B cell (primary cell): ENCODE measurements around the gene TTLL8. TPM values are rescaled to one million over a fixed set of nuclear protein-coding genes. Genes with fewer than 3 reads are reported as not detected.
A peak's percentile ranks its signal among the peaks of the same experiment; 100 is the strongest.

Experiments used
- ATAC-seq: fragments of 200-7000 bp; cut with Tn5 transposase; one replicate; pipeline ENCODE4 v1.10.0; 2021; ENCODE audit warnings: low read depth, mild to moderate bottlenecking, moderate number of reproducible peaks, moderate library complexity
- CTCF ChIA-PET: fragments of 350-600 bp; sonication (Branson Sonifier 250); formaldehyde crosslinking; loops from one replicate; lab custom pipeline; 2021; ENCODE audit warnings: antibody characterized with exemption, inconsistent platforms; lab: Charles Lee
- POLR2A ChIA-PET: fragments of 350-600 bp; sonication (Branson Sonifier 250); formaldehyde crosslinking; loops from one replicate; lab custom pipeline; 2021; ENCODE audit warnings: antibody characterized with exemption; lab: Charles Lee
- DNase-seq: peaks from one replicate; pipeline ENCODE4 v3.0.0; 2013
- H2AFZ ChIP-seq: 2 replicates; pipeline ENCODE4 v1.6.1; 2012; ENCODE audit warnings: mild to moderate bottlenecking, low read depth, low read length; ENCODE audit not compliant: insufficient read depth, poor library complexity, severe bottlenecking
- H3K27ac ChIP-seq, 2 donors: 1 replicate in 1 of 2; 2 replicates in 1 of 2; pipeline ENCODE4 v1.5.1; 2012 to 2013; ENCODE audit warnings: low read length in 2 of 2, mild to moderate bottlenecking in 2 of 2, moderate library complexity in 1 of 2
- H3K27me3 ChIP-seq, 4 experiments: fragments of 200-600 bp in 1 of 4; sonication (generic) in 1 of 4; replicated peaks in 1 of 4; 1 replicate in 2 of 4; 2 replicates in 2 of 4; pipeline versions ENCODE4 v1.6.1 to v1.7.0; 2013 to 2016; ENCODE audit warnings: low read length in 3 of 4, mild to moderate bottlenecking in 2 of 4, mixed read lengths in 1 of 4, moderate library complexity in 1 of 4; ENCODE audit not compliant: insufficient read depth in 4 of 4, control insufficient read depth in 3 of 4; ENCODE audit errors: control extremely low read depth in 1 of 4
- H3K36me3 ChIP-seq, 2 experiments: replicated peaks in 1 of 2; 1 replicate in 1 of 2; 2 replicates in 1 of 2; pipeline versions ENCODE4 v1.6.1 to v1.7.1; 2013; ENCODE audit warnings: low read length in 1 of 2; ENCODE audit not compliant: insufficient read depth in 2 of 2, control insufficient read depth in 1 of 2; ENCODE audit errors: control extremely low read depth in 1 of 2, extremely low read depth in 1 of 2
- H3K4me1 ChIP-seq, 2 donors: fragments of 200-600 bp in 1 of 2; sonication (generic) in 1 of 2; 1 replicate in 1 of 2; 2 replicates in 1 of 2; pipeline versions ENCODE4 v1.5.1 to v1.6.1; 2013 to 2017; ENCODE audit warnings: low read length in 2 of 2; ENCODE audit not compliant: control insufficient read depth in 2 of 2, insufficient read depth in 2 of 2
- H3K4me2 ChIP-seq: replicated peaks from 2 replicates; pipeline ENCODE3; 2012; ENCODE audit warnings: mild to moderate bottlenecking, low read depth, low read length; ENCODE audit not compliant: poor library complexity, severe bottlenecking
- H3K4me3 ChIP-seq, 5 experiments: fragments of 200-600 bp in 1 of 5; sonication (generic) in 1 of 5; 1 replicate in 3 of 5; 2 replicates in 2 of 5; pipeline versions ENCODE4 v1.5.1 to v1.7.0; 2011 to 2016; ENCODE audit warnings: low read length in 4 of 5, mild to moderate bottlenecking in 4 of 5, low read depth in 2 of 5, control low read depth in 1 of 5, moderate library complexity in 1 of 5; ENCODE audit not compliant: insufficient read depth in 1 of 5; ENCODE audit errors: control extremely low read depth in 1 of 5, extremely low read depth in 1 of 5
- H3K79me2 ChIP-seq: fragments of 200-600 bp; sonication (generic); one replicate; pipeline ENCODE4 v1.6.0; 2016; ENCODE audit warnings: low read length; ENCODE audit not compliant: control insufficient read depth, insufficient read depth
- H3K9ac ChIP-seq: fragments of 200-600 bp; sonication (generic); 2 replicates; pipeline ENCODE4 v1.6.1; 2017; ENCODE audit warnings: mild to moderate bottlenecking, low read length, moderate library complexity
- H3K9me3 ChIP-seq, 3 donors: one replicate each; pipeline versions ENCODE4 v1.6.1 to v1.7.1; 2013; ENCODE audit warnings: low read length in 2 of 3; ENCODE audit not compliant: control insufficient read depth in 2 of 3, insufficient read depth in 1 of 3; ENCODE audit errors: control extremely low read depth in 1 of 3
- H4K20me1 ChIP-seq: 2 replicates; pipeline ENCODE4 v1.6.0; 2012; ENCODE audit warnings: mild to moderate bottlenecking, low read length; ENCODE audit not compliant: insufficient read depth, control insufficient read depth, poor library complexity, severe bottlenecking
- H3K27ac Mint-ChIP-seq: one replicate; pipeline ENCODE4 v1.8.0; 2021; ENCODE audit warnings: mixed read lengths
- H3K27me3 Mint-ChIP-seq: one replicate; pipeline ENCODE4 v1.8.0; 2021; ENCODE audit warnings: mixed read lengths
- H3K4me1 Mint-ChIP-seq: one replicate; pipeline ENCODE4 v1.8.0; 2021; ENCODE audit warnings: mixed read lengths
- H3K4me3 Mint-ChIP-seq: one replicate; pipeline ENCODE4 v1.8.0; 2021; ENCODE audit warnings: mixed read lengths
- H3K9me3 Mint-ChIP-seq: one replicate; pipeline ENCODE4 v1.8.0; 2022; ENCODE audit warnings: mixed read lengths; ENCODE audit not compliant: insufficient read depth
- CTCF ChIP-seq: fragments of 200-600 bp; IDR thresholded peaks from one replicate; pipeline ENCODE4 v1.8.0; 2022; ENCODE audit warnings: antibody characterized with exemption, mild to moderate bottlenecking
- EZH2 ChIP-seq: IDR thresholded peaks from 2 replicates; pipeline ENCODE4 v1.6.1; 2012; ENCODE audit warnings: borderline replicate concordance, low read depth, mild to moderate bottlenecking, moderate library complexity, low read length; ENCODE audit not compliant: insufficient read depth, poor library complexity, severe bottlenecking
- WGBS: methylation state at CpG from one replicate; pipeline ENCODE4 v1.1.5; 2013; ENCODE audit warnings: missing lambda C conversion rate; ENCODE audit not compliant: insufficient coverage; 5-methylcytosine and 5-hydroxymethylcytosine counted together
- intact Hi-C: fragments of 100-400 bp; cut with micrococcal nuclease; formaldehyde crosslinking; loops from one replicate; pipeline ENCODE4 v1.10.0; 2022
- polyA plus RNA-seq: library from polyadenylated mRNA; depleted of rRNA; stranded (reverse); fragments of >200 nt; gene quantifications from 2 replicates; pipeline ENCODE4 v1.2.3, GENCODE V29; 2012
- total RNA-seq, 2 donors: library from RNA; stranded (reverse); fragments of 120-200 nt in 1 of 2; gene quantifications; 1 replicate in 1 of 2; 2 replicates in 1 of 2; pipeline versions ENCODE4 v1.2.3 to v1.2.4, GENCODE V29; 2013 to 2022

TTLL8 gene
- total and polyA plus RNA-seq, 2 donors (not counting 1 experiment from before 2014, with no cell fraction given): not detected

- H3K9me3 ChIP-seq: peaks cover 4 to 7% (median 5%) of the 10 kb centered on the region in 3 donors
Measured at GRCh38 chr22:49977578-49977977, 80.5 kb downstream of the TTLL8 start.

More at GRCh38 chr22:49977578-49977977, 80.5 kb downstream of the TTLL8 start:
- peaks cover 17 to 29% of the 10 kb centered on the region in 2 donors for H3K4me1 ChIP-seq
- H3K36me3 ChIP-seq: no peaks in the 10 kb centered on the region
- H3K79me2 ChIP-seq: peaks cover 3% of the 10 kb centered on the region
- POLR2A ChIA-PET: interaction anchor here (1.1 to 2.1 kb wide), 3 partner anchors 10 to 15 kb away, joined by 3 to 11 read pairs (median 6); no protein-coding TSS in a partner anchor
- no peak overlapping the region for H3K4me3 ChIP-seq
- no peak overlapping the region for H2AFZ ChIP-seq
- H3K4me2 ChIP-seq: no peak overlapping the region
- H3K27ac Mint-ChIP-seq: no peak overlapping the region
- H3K4me3 Mint-ChIP-seq: no peak overlapping the region
- H3K9me3 Mint-ChIP-seq: peaks cover 8% of the 10 kb centered on the region
- H3K9ac ChIP-seq: no peak overlapping the region
- H3K4me1 Mint-ChIP-seq: peaks cover 22% of the 10 kb centered on the region
- DNase-seq (peak; percentile 11), ATAC-seq (no peak)
- TF ChIP-seq EZH2 (no peak), CTCF (no peak)
- peaks cover 9% of the 10 kb centered on the region for H3K27me3 Mint-ChIP-seq
- intact Hi-C loops: loop anchor here (2.0 kb wide), 1 partner anchor 17 kb away; the partner anchor contains the start of gene PIM3
- WGBS: 97% methylated on average over 7 of the region's 14 CpGs
- no peaks in the 10 kb centered on the region for H4K20me1 ChIP-seq
- H3K27ac ChIP-seq: no peak overlapping the region
- peaks cover 0 to 2% (median under 1%) of the 10 kb centered on the region in 4 experiments for H3K27me3 ChIP-seq
- CTCF ChIA-PET: interaction anchor here (1.4 to 6.3 kb wide), 2 partner anchors 13 to 15 kb away, joined by 4 to 40 read pairs; no protein-coding TSS in a partner anchor
